Measurements from ENCODE around the gene MARCHF10.

MARCHF10 gene

GRCh38 chr17:62827746-62828485 lies 19.8 kb upstream of the MARCHF10 start:
- no peaks in the 10 kb centered on the region for H3K9me3 Mint-ChIP-seq
- H3K36me3 Mint-ChIP-seq, result no peaks in the 10 kb centered on the region
- ATAC-seq (ENCODE audit: low read depth) (no peak), DNase-seq (ENCODE audit: low spot score in 2 of 2) (no peak)
- no peak overlapping the region for H3K4me3 Mint-ChIP-seq
- H3K4me1 Mint-ChIP-seq, result peaks cover 3% of the 10 kb centered on the region
- H3K27me3 Mint-ChIP-seq, result peaks cover 4% of the 10 kb centered on the region
- H3K27ac Mint-ChIP-seq, result no peak overlapping the region

GRCh38 chr17:62826956-62827355 lies 18.8 kb upstream of the MARCHF10 start:
- H3K36me3 Mint-ChIP-seq, result no peaks in the 10 kb centered on the region
- H3K27me3 Mint-ChIP-seq, result peaks cover 4% of the 10 kb centered on the region
- DNase-seq (ENCODE audit: low spot score in 2 of 2) (no peak), ATAC-seq (ENCODE audit: low read depth) (no peak)
- H3K9me3 Mint-ChIP-seq, result no peaks in the 10 kb centered on the region
- H3K4me1 Mint-ChIP-seq, result peaks cover 5% of the 10 kb centered on the region
- H3K4me3 Mint-ChIP-seq, result no peak overlapping the region
- no peak overlapping the region for H3K27ac Mint-ChIP-seq

GRCh38 chr17:62825182-62825581 lies 17.1 kb upstream of the MARCHF10 start:
- Mint-ChIP-seq H3K27me3 (peaks cover 8% of the 10 kb centered on the region), H3K27ac (no peak overlapping the region), H3K9me3 (no peaks in the 10 kb centered on the region), H3K4me3 (no peak overlapping the region), H3K36me3 (no peaks in the 10 kb centered on the region), H3K4me1 (peaks cover 5% of the 10 kb centered on the region)
- no peak for DNase-seq (ENCODE audit: low spot score in 2 of 2)
- no peak for ATAC-seq (ENCODE audit: low read depth)

- DNase-seq (ENCODE audit: low spot score in 2 of 2), result no peak
These were observed 16.4 kb upstream of the MARCHF10 start for GRCh38 chr17:62824290-62825131.

GRCh38 chr17:62823111-62823893 lies 15.2 kb upstream of the MARCHF10 start:
- Mint-ChIP-seq H3K4me1 (peaks cover 9% of the 10 kb centered on the region), H3K27ac (no peak overlapping the region), H3K36me3 (no peaks in the 10 kb centered on the region), H3K27me3 (peaks cover 15% of the 10 kb centered on the region), H3K9me3 (no peaks in the 10 kb centered on the region), H3K4me3 (no peak overlapping the region)
- DNase-seq (ENCODE audit: low spot score in 2 of 2) (no peak), ATAC-seq (ENCODE audit: low read depth) (no peak)

More at GRCh38 chr17:62824290-62825131, 16.4 kb upstream of the MARCHF10 start:
- H3K27ac Mint-ChIP-seq, result no peak overlapping the region
- H3K4me3 Mint-ChIP-seq, result no peak overlapping the region
- H3K9me3 Mint-ChIP-seq, result no peaks in the 10 kb centered on the region
- no peaks in the 10 kb centered on the region for H3K36me3 Mint-ChIP-seq
- H3K27me3 Mint-ChIP-seq, result peaks cover 10% of the 10 kb centered on the region
- no peak for ATAC-seq (ENCODE audit: low read depth)
- H3K4me1 Mint-ChIP-seq, result peaks cover 6% of the 10 kb centered on the region

- Mint-ChIP-seq H3K27ac (no peak overlapping the region), H3K27me3 (peaks cover 17% of the 10 kb centered on the region), H3K36me3 (no peaks in the 10 kb centered on the region), H3K4me3 (no peak overlapping the region), H3K4me1 (peaks cover 6% of the 10 kb centered on the region), H3K9me3 (no peaks in the 10 kb centered on the region)
- DNase-seq (ENCODE audit: low spot score in 2 of 2) (no peak), ATAC-seq (ENCODE audit: low read depth) (no peak)
These were observed 14.2 kb upstream of the MARCHF10 start for GRCh38 chr17:62822080-62822904.

- ATAC-seq (ENCODE audit: low read depth) (no peak), DNase-seq (ENCODE audit: low spot score in 2 of 2) (no peak)
- H3K4me3 Mint-ChIP-seq, result no peak overlapping the region
- H3K27me3 Mint-ChIP-seq, result peaks cover 17% of the 10 kb centered on the region
- H3K4me1 Mint-ChIP-seq, result peaks cover 6% of the 10 kb centered on the region
- H3K27ac Mint-ChIP-seq, result no peak overlapping the region
- H3K9me3 Mint-ChIP-seq, result no peaks in the 10 kb centered on the region
- H3K36me3 Mint-ChIP-seq, result no peaks in the 10 kb centered on the region
These were observed 13.3 kb upstream of the MARCHF10 start for GRCh38 chr17:62821189-62822079.

- no peaks in the 10 kb centered on the region for H3K9me3 Mint-ChIP-seq
- H3K4me3 Mint-ChIP-seq, result no peak overlapping the region
- H3K4me1 Mint-ChIP-seq, result peaks cover 6% of the 10 kb centered on the region
- no peaks in the 10 kb centered on the region for H3K36me3 Mint-ChIP-seq
- peaks cover 17% of the 10 kb centered on the region for H3K27me3 Mint-ChIP-seq
- no peak overlapping the region for H3K27ac Mint-ChIP-seq
- no peak for ATAC-seq (ENCODE audit: low read depth)
- no peak for DNase-seq (ENCODE audit: low spot score in 2 of 2)
These were observed 11.6 kb upstream of the MARCHF10 start for GRCh38 chr17:62819511-62820221.

DNA sequence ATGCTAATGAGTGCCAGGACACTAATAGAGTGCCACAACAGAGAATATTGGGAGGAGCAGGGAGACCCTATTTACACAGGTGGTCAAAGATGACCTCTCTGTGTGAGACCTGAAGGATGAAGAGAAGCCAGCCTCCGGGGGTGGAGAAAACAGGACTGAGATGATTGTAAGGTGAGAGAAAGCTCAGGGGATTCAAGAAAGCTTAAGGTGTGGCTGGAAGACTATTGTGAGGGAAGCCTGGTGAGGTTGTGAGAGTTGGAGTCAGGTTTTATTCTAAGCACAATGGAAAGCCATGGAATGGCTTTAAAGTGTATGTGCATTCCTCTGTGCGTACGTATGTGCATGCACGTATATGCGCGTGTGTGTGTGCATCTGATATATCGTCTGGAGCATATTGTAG lies 10.4 kb upstream of the MARCHF10 start:
- Mint-ChIP-seq H3K27ac (no peak overlapping the region), H3K9me3 (peaks cover 6% of the 10 kb centered on the region), H3K4me3 (no peak overlapping the region), H3K36me3 (no peaks in the 10 kb centered on the region), H3K27me3 (peaks cover 17% of the 10 kb centered on the region), H3K4me1 (peaks cover 6% of the 10 kb centered on the region)
- DNase-seq (ENCODE audit: low spot score in 2 of 2) (no peak), ATAC-seq (ENCODE audit: low read depth) (no peak)

DNA sequence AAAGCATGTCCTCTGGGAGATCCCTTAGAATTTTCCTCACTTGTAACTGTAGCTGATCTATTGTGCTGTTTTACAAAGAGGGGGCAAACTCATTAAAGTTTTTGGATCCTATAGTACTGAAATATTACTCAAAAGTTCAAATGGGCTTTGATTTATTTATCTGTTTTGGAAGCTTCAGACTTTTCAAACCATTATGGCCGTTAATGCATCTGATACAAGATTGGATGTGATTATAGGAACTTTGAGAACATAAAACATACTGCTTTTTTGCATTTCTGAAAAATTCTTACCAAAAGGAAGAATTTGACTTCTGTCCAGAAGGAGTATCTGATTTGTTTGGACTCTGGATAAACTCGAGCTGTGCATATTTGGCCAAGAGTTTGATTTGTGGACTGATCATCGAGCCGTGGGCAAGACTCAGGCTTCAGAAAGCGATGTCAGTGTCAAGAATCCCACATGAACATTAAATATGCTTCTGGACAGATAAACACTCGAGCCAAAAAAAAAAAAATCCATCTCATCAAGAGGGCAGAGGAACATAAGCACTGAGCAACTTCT lies 8.2 kb upstream of the MARCHF10 start:
- no peak overlapping the region for H3K27ac Mint-ChIP-seq
- peaks cover 6% of the 10 kb centered on the region for H3K9me3 Mint-ChIP-seq
- no peak overlapping the region for H3K4me3 Mint-ChIP-seq
- no peak for DNase-seq (ENCODE audit: low spot score in 2 of 2)
- peaks cover 4% of the 10 kb centered on the region for H3K4me1 Mint-ChIP-seq
- H3K27me3 Mint-ChIP-seq, result peaks cover 17% of the 10 kb centered on the region
- no peaks in the 10 kb centered on the region for H3K36me3 Mint-ChIP-seq
- no peak for ATAC-seq (ENCODE audit: low read depth)

- Mint-ChIP-seq H3K27ac (no peak overlapping the region), H3K27me3 (peaks cover 14% of the 10 kb centered on the region), H3K4me3 (no peak overlapping the region), H3K36me3 (no peaks in the 10 kb centered on the region), H3K4me1 (no peaks in the 10 kb centered on the region), H3K9me3 (peaks cover 6% of the 10 kb centered on the region)
- DNase-seq (ENCODE audit: low spot score in 2 of 2) (no peak), ATAC-seq (ENCODE audit: low read depth) (no peak)
These were observed 1.5 kb upstream of the MARCHF10 start for GRCh38 chr17:62809656-62810055.

GRCh38 chr17:62808576-62808970 lies 459 bp upstream of the MARCHF10 start:
- ATAC-seq (ENCODE audit: low read depth) (no peak), DNase-seq (ENCODE audit: low spot score in 2 of 2) (no peak)
- H3K27me3 Mint-ChIP-seq, result peaks cover 23% of the 10 kb centered on the region
- H3K9me3 Mint-ChIP-seq, result peaks cover under 1% of the 10 kb centered on the region
- H3K4me3 Mint-ChIP-seq, result no peak overlapping the region
- H3K27ac Mint-ChIP-seq, result no peak overlapping the region
- no peaks in the 10 kb centered on the region for H3K36me3 Mint-ChIP-seq
- H3K4me1 Mint-ChIP-seq, result no peaks in the 10 kb centered on the region

Measured in memory B cell (primary cell).